H4 (cell line): ENCODE data around the gene DMXL2. TPM values are rescaled to one million over a fixed set of nuclear protein-coding genes. Genes with fewer than 3 reads are reported as not detected.

Source experiments
- DNase-seq: peaks from one replicate; pipeline ENCODE4 v3.0.0-alpha.2; 2015; ENCODE audit warnings: low spot score
- total RNA-seq: library from RNA; depleted of rRNA; stranded (reverse); fragments of >200 nt; shearing (Covaris generic); gene quantifications from 2 replicates; pipeline ENCODE4 v1.2.3, GENCODE V29; 2014; rRNA removed

The DMXL2 gene
- total RNA-seq, 1 experiment from 2014 or later: 17.8 TPM

DNA sequence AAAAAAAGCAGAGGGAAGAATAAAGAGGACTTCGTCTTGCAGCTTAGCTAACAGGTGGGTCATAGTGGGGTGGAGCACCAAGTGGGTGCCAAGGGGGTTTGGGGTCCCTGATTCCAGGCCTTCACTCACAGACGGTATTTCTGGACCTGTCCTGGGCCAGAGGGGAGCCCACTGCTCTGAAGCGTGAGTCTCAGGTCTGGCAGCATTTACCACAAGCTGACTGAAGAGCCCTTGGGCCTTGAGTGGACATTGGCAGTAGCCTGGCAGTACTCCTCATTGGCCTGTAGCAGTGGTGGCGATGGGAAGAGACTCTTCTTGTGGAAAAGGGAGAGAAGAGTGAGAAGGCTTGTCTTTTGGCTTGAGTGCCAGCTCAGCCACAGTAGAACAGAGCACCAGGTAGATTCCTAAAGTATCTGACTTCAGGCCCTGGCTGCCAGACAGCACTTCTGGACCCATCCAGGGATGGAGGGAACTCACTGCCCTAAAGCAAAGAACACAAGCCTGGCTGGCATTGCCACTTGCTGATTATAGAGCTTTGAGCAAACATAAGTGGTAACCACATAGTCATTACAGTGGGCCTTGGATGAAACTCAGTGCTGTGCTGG is 208.2 kb downstream of the DMXL2 start:
- no peak for DNase-seq

DNA sequence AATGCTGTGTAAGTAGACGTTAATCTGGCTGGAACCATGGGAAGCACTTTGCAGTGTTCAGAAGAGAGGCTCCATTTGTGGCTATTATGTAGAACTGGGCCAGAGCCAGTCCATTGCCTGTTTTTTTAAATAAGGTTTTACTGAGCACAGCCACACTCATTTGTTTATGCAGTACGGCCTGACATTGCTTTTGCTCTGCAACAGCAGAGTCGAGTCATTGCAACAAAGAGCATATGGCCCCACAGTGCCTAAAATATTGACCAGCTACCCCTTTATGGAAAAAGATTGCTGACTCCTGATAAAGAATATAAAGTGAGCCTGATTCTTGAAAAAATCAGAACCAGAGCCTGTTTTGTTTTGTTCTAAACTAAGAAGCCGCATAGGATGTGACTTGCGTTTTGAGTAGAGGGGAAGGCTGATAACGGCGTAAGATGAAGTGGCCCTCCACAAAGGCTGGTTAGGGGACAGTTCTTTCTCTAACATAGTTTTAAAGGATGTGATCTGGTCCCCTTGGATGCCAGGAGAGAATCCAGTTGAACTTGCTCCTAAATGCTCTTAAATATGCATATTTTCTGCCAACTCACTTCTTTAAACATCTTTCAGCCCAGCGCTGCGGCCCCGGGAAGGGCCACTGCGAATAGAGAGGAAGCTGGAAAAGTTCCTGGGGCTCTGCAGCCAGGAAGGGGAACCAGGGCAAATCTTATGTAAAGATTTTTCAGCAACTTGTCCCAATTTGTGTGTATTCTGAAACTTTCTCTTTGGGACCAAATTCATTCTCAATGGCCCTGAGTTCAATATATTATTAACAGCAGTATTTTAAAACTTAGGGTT is 216.7 kb downstream of the DMXL2 start:
- no peak for DNase-seq

GRCh38 chr15:51403946-51404695 is 218.4 kb downstream of the DMXL2 start:
- no peak for DNase-seq

DNA sequence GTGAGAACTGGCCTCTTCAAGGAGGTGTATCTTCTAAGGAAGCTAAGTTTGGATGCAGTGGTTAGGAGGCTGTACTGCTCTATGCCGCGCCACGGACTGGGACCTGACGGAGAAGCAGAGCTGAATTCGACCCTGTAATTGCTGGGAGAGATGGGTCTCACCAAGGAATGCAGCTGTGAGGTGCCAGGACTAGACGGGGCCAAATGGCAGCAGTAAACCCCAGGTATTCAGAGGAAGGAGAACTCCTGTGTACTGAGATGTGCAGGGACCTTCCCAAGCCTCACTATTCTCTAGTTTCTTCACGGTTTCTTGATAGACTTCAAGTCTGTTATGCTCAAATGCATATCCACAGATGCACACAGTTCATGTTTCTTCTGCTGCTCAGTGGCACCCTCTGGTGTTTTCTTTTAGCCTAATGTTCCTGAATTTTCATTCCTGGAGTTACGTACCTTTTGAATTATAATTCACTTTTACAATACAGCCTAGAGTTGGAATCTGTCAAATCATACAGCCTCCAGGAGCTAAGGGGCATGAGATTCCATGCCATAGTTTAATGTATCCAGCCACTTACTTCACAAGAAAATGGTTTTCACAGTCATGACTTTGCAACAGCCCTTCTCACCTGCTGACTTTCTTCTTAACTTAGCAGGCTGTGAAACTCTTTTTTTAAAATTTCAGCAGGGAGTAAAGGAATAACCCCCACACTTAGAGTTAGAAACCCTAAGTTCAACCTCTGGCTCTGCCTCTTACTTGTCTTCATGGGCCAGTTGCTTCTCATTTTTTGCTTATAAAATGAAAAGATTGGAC is 219.3 kb downstream of the DMXL2 start:
- peak; percentile 28 for DNase-seq

- DNase-seq: peak; percentile 21
Observed at GRCh38 chr15:51401872-51402517, 220.6 kb downstream of the DMXL2 start.

DNA sequence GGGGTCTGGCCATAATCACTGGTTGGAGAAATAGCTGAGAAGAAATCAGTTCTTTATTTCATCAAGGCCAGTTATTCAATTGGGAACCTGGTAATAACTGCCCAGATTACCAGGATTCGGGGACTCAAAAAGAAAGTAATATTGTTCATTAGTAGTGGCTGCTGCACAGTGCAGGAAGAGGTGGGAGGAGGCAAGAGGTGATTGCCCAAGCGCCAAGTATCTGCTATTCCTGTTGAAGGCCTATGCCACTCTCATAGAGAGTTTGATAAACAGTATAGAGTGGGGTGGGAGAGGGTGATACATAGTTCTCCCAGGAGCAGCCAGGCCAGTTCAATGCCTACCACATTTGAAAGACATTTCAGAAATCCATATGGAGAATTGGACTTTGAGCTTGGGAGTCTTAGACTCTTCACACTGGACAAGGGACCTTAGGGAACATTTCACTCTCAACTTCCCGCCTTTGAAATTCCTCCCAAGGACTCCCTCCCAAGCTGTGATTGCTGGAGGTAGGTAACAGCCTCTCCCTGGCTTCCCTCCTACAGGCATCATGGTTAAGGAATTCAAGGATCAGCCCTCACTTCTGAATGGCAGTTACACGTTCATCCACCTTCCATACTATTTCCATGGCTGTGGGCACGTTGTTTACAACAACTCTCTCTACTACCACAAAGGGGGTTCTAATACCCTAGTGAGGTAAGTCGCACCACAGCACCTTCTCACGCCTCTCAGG is 221.4 kb downstream of the DMXL2 start:
- DNase-seq: no peak

DNA sequence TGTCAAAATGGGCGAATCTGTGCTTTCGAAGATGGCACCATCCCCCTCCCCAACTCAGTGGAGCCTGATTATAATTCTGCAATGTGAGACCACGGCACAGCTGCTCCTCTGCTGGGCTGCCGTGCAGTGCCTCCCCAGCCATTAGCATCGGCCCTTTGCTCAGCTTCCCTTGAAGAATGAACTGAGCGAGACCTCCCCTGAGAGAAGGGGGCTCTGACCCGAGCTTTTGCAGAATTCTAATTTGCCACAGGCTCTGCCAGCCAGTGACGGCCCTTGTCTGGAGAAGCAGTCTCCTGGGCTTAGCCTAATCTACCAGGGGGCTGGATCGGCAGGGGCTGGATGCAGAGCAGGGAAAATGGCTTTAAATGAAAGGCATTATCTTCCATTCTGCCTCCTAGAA is 223.9 kb downstream of the DMXL2 start:
- DNase-seq: no peak

Other genes starting within 250 kb of the DMXL2 start
- not detected in 2 replicates for gene SCG3, start 58.7 kb upstream of the DMXL2 start, total RNA-seq
- 19.3 and 21.3 TPM in 2 replicates for gene LYSMD2, start 114.9 kb upstream of the DMXL2 start, total RNA-seq
- gene TMOD2, start 128.8 kb upstream of the DMXL2 start, total RNA-seq: 0.64 and 7.1 TPM in 2 replicates
- 21.2 and 22.5 TPM in 2 replicates for gene TMOD3, start 206.9 kb upstream of the DMXL2 start, total RNA-seq